Neural crest cell (in vitro differentiated cells): ENCODE measurements around the gene AHCYL2. TPM values are rescaled to one million over a fixed set of nuclear protein-coding genes. Genes with fewer than 3 reads are reported as not detected.
"Not testable (repeated sequence)": the region's sequence is repeated elsewhere in the genome, so short reads cannot be mapped to it uniquely, and the experiment has no call there.

Source experiments
- DNase-seq: peaks from one replicate; pipeline ENCODE4 v3.0.0; 2021; ENCODE audit warnings: low read depth, mixed read lengths, low spot score
- H3K27ac Mint-ChIP-seq: one replicate; pipeline ENCODE4 v1.8.0; 2021; ENCODE audit warnings: mild to moderate bottlenecking, mixed read lengths; ENCODE audit not compliant: unreplicated experiment
- H3K27me3 Mint-ChIP-seq: 2 replicates; pipeline ENCODE4 v1.8.0; 2021; ENCODE audit warnings: low read depth, mild to moderate bottlenecking, mixed read lengths
- H3K36me3 Mint-ChIP-seq: 2 replicates; pipeline ENCODE4 v1.8.0; 2021; ENCODE audit warnings: low read depth, mild to moderate bottlenecking, mixed read lengths
- H3K4me1 Mint-ChIP-seq: 2 replicates; pipeline ENCODE4 v1.8.0; 2021; ENCODE audit warnings: mixed read lengths
- H3K4me3 Mint-ChIP-seq: one replicate; pipeline ENCODE4 v1.8.0; 2021; ENCODE audit warnings: mild to moderate bottlenecking, mixed read lengths
- H3K9me3 Mint-ChIP-seq: 2 replicates; pipeline ENCODE4 v1.8.0; 2021; ENCODE audit warnings: mixed read lengths
- CTCF ChIP-seq: fragments of 200-600 bp; sonication (generic); conservative IDR thresholded peaks from 2 replicates; pipeline ENCODE4 v1.5.0; 2021; ENCODE audit warnings: antibody characterized with exemption, mild to moderate bottlenecking
- total RNA-seq: library from RNA; stranded (reverse); gene quantifications from 2 replicates; pipeline ENCODE4 v1.2.1, GENCODE V29; 2021

The AHCYL2 gene
- total RNA-seq, 1 donor from 2014 or later: 19.1 TPM

GRCh38 chr7:129218514-129219062 is 6.2 kb upstream of the AHCYL2 start:
- Mint-ChIP-seq H3K27me3 (no peaks in the 10 kb centered on the region), H3K27ac (no peak overlapping the region), H3K36me3 (peaks cover 18% of the 10 kb centered on the region), H3K9me3 (no peaks in the 10 kb centered on the region), H3K4me3 (peak overlapping the region; percentile 77), H3K4me1 (peaks cover 14% of the 10 kb centered on the region)
- DNase-seq: peak; percentile 86
- peak; percentile 96 for TF ChIP-seq CTCF

GRCh38 chr7:129219166-129219565 is 5.7 kb upstream of the AHCYL2 start:
- not testable (repeated sequence) for H3K9me3 Mint-ChIP-seq, H3K27ac Mint-ChIP-seq, H3K27me3 Mint-ChIP-seq, H3K4me3 Mint-ChIP-seq, DNase-seq
- Mint-ChIP-seq H3K4me1 (peaks cover 12% of the 10 kb centered on the region), H3K36me3 (peaks cover 14% of the 10 kb centered on the region)

- no peaks in the 10 kb centered on the region for H3K9me3 Mint-ChIP-seq
- H3K4me1 Mint-ChIP-seq: peaks cover 28% of the 10 kb centered on the region
- no peak overlapping the region for H3K27ac Mint-ChIP-seq
- peaks cover 3% of the 10 kb centered on the region for H3K36me3 Mint-ChIP-seq
- no peak for TF ChIP-seq CTCF
- DNase-seq: no peak
- peaks cover 6% of the 10 kb centered on the region for H3K27me3 Mint-ChIP-seq
- H3K4me3 Mint-ChIP-seq: peak overlapping the region; percentile 63
These were observed 2.8 kb upstream of the AHCYL2 start for GRCh38 chr7:129222064-129222463.

GRCh38 chr7:129225206-129225930 is 538 bp downstream of the AHCYL2 start:
- no peaks in the 10 kb centered on the region for H3K9me3 Mint-ChIP-seq
- H3K27me3 Mint-ChIP-seq: peaks cover 6% of the 10 kb centered on the region
- no peaks in the 10 kb centered on the region for H3K36me3 Mint-ChIP-seq
- peak; percentile 39 for DNase-seq
- TF ChIP-seq CTCF: no peak
- H3K4me3 Mint-ChIP-seq: peak overlapping the region; percentile 91
- H3K27ac Mint-ChIP-seq: peak overlapping the region; percentile 55
- peaks cover 24% of the 10 kb centered on the region for H3K4me1 Mint-ChIP-seq

- Mint-ChIP-seq H3K27ac (peak overlapping the region; percentile 55), H3K36me3 (no peaks in the 10 kb centered on the region), H3K9me3 (no peaks in the 10 kb centered on the region), H3K4me3 (peak overlapping the region; percentile 89), H3K4me1 (peaks cover 24% of the 10 kb centered on the region), H3K27me3 (peaks cover 6% of the 10 kb centered on the region)
- no peak for DNase-seq
- TF ChIP-seq CTCF: no peak
These were observed 1.2 kb downstream of the AHCYL2 start for GRCh38 chr7:129225931-129226572.
